ENCODE results near the gene DDX5.
"Not testable (repeated sequence)": the region's sequence is repeated elsewhere in the genome, so short reads cannot be mapped to it uniquely, and the experiment has no call there.

DDX5 gene

GRCh38 chr17:64500862-64501765 lies 5.0 kb downstream of the DDX5 start:
- H3K9ac ChIP-seq (ENCODE audit: low read length): peak overlapping the region; percentile 100
- H3K4me1 ChIP-seq (ENCODE audit: control insufficient read depth, insufficient read depth, low read length): peaks cover 71% of the 10 kb centered on the region
- peaks cover 75% of the 10 kb centered on the region for H3K36me3 ChIP-seq (ENCODE audit: control insufficient read depth, insufficient read depth, low read length, severe bottlenecking)
- H3K9me3 ChIP-seq (ENCODE audit: control insufficient read depth, low read length): no peaks in the 10 kb centered on the region
- no peaks in the 10 kb centered on the region for H3K27me3 ChIP-seq (replicated peaks; ENCODE audit: control insufficient read depth, insufficient read depth, low read length)
- no peak overlapping the region for H3K4me3 ChIP-seq (ENCODE audit: low read length)
- DNase-seq (ENCODE audit: low read depth): peak; percentile 16

GRCh38 chr17:64500487-64500859 lies 5.6 kb downstream of the DDX5 start:
- Histone ChIP-seq H3K27me3 (replicated peaks; ENCODE audit: control insufficient read depth, insufficient read depth, low read length) (no peaks in the 10 kb centered on the region), H3K9me3 (ENCODE audit: control insufficient read depth, low read length) (no peaks in the 10 kb centered on the region), H3K36me3 (ENCODE audit: control insufficient read depth, insufficient read depth, low read length, severe bottlenecking) (peaks cover 75% of the 10 kb centered on the region), H3K4me3 (ENCODE audit: low read length) (peak overlapping the region; percentile 7), H3K4me1 (ENCODE audit: control insufficient read depth, insufficient read depth, low read length) (peaks cover 71% of the 10 kb centered on the region), H3K9ac (ENCODE audit: low read length) (peak overlapping the region; percentile 100)
- DNase-seq (ENCODE audit: low read depth): no peak

GRCh38 chr17:64499805-64500486 lies 6.1 kb downstream of the DDX5 start:
- H3K4me3 ChIP-seq (ENCODE audit: low read length): peak overlapping the region; percentile 7
- DNase-seq (ENCODE audit: low read depth): peak; percentile 28
- H3K9ac ChIP-seq (ENCODE audit: low read length): peak overlapping the region; percentile 100
- no peaks in the 10 kb centered on the region for H3K27me3 ChIP-seq (replicated peaks; ENCODE audit: control insufficient read depth, insufficient read depth, low read length)
- peaks cover 75% of the 10 kb centered on the region for H3K4me1 ChIP-seq (ENCODE audit: control insufficient read depth, insufficient read depth, low read length)
- H3K36me3 ChIP-seq (ENCODE audit: control insufficient read depth, insufficient read depth, low read length, severe bottlenecking): peaks cover 75% of the 10 kb centered on the region
- H3K9me3 ChIP-seq (ENCODE audit: control insufficient read depth, low read length): no peaks in the 10 kb centered on the region

GRCh38 chr17:64498308-64499203 lies 7.5 kb downstream of the DDX5 start:
- H3K27me3 ChIP-seq (replicated peaks; ENCODE audit: control insufficient read depth, insufficient read depth, low read length): no peaks in the 10 kb centered on the region
- peak overlapping the region; percentile 30 for H3K4me3 ChIP-seq (ENCODE audit: low read length)
- peaks cover 62% of the 10 kb centered on the region for H3K36me3 ChIP-seq (ENCODE audit: control insufficient read depth, insufficient read depth, low read length, severe bottlenecking)
- peak overlapping the region; percentile 93 for H3K9ac ChIP-seq (ENCODE audit: low read length)
- peak; percentile 24 for DNase-seq (ENCODE audit: low read depth)
- H3K9me3 ChIP-seq (ENCODE audit: control insufficient read depth, low read length): no peaks in the 10 kb centered on the region
- peaks cover 80% of the 10 kb centered on the region for H3K4me1 ChIP-seq (ENCODE audit: control insufficient read depth, insufficient read depth, low read length)

- Histone ChIP-seq H3K4me3 (ENCODE audit: low read length) (peak overlapping the region; percentile 93), H3K27me3 (replicated peaks; ENCODE audit: control insufficient read depth, insufficient read depth, low read length) (no peaks in the 10 kb centered on the region), H3K4me1 (ENCODE audit: control insufficient read depth, insufficient read depth, low read length) (peaks cover 70% of the 10 kb centered on the region), H3K9ac (ENCODE audit: low read length) (peak overlapping the region; percentile 93), H3K9me3 (ENCODE audit: control insufficient read depth, low read length) (no peaks in the 10 kb centered on the region), H3K36me3 (ENCODE audit: control insufficient read depth, insufficient read depth, low read length, severe bottlenecking) (peaks cover 58% of the 10 kb centered on the region)
- no peak for DNase-seq (ENCODE audit: low read depth)
Observed at GRCh38 chr17:64497565-64498035, 8.5 kb downstream of the DDX5 start.

- Histone ChIP-seq H3K36me3 (ENCODE audit: control insufficient read depth, insufficient read depth, low read length, severe bottlenecking) (peaks cover 51% of the 10 kb centered on the region), H3K9ac (ENCODE audit: low read length) (peak within 1 kb of the TSS; percentile 93), H3K9me3 (ENCODE audit: control insufficient read depth, low read length) (no peaks in the 10 kb centered on the region), H3K27me3 (replicated peaks; ENCODE audit: control insufficient read depth, insufficient read depth, low read length) (no peaks in the 10 kb centered on the region), H3K4me3 (ENCODE audit: low read length) (peak within 1 kb of the TSS; percentile 93), H3K4me1 (ENCODE audit: control insufficient read depth, insufficient read depth, low read length) (peaks cover 64% of the 10 kb centered on the region)
- peak; percentile 97 for DNase-seq (ENCODE audit: low read depth)
Observed at GRCh38 chr17:64496786-64497564, 9.1 kb downstream of the DDX5 start, which contains the start of gene POLG2. Gene POLG2, minus strand, starts transcription at chr17:64497054. Its CDS starts 86 bp downstream, at chr17:64496968.

- peak overlapping the region; percentile 93 for H3K4me3 ChIP-seq (ENCODE audit: low read length)
- H3K36me3 ChIP-seq (ENCODE audit: control insufficient read depth, insufficient read depth, low read length, severe bottlenecking): peaks cover 45% of the 10 kb centered on the region
- H3K9ac ChIP-seq (ENCODE audit: low read length): peak overlapping the region; percentile 93
- no peaks in the 10 kb centered on the region for H3K27me3 ChIP-seq (replicated peaks; ENCODE audit: control insufficient read depth, insufficient read depth, low read length)
- H3K4me1 ChIP-seq (ENCODE audit: control insufficient read depth, insufficient read depth, low read length): peaks cover 58% of the 10 kb centered on the region
- peak; percentile 48 for DNase-seq (ENCODE audit: low read depth)
- H3K9me3 ChIP-seq (ENCODE audit: control insufficient read depth, low read length): no peaks in the 10 kb centered on the region
Observed at GRCh38 chr17:64496348-64496785, 9.7 kb downstream of the DDX5 start.

- H3K4me3 ChIP-seq (ENCODE audit: low read length): peak overlapping the region; percentile 93
Observed at GRCh38 chr17:64495300-64495699, 10.8 kb downstream of the DDX5 start.

GRCh38 chr17:64494121-64494520 lies 12.0 kb downstream of the DDX5 start:
- Histone ChIP-seq H3K9me3 (ENCODE audit: control insufficient read depth, low read length) (no peaks in the 10 kb centered on the region), H3K27me3 (replicated peaks; ENCODE audit: control insufficient read depth, insufficient read depth, low read length) (no peaks in the 10 kb centered on the region), H3K4me1 (ENCODE audit: control insufficient read depth, insufficient read depth, low read length) (peaks cover 36% of the 10 kb centered on the region), H3K9ac (ENCODE audit: low read length) (no peak overlapping the region), H3K4me3 (ENCODE audit: low read length) (no peak overlapping the region), H3K36me3 (ENCODE audit: control insufficient read depth, insufficient read depth, low read length, severe bottlenecking) (peaks cover 32% of the 10 kb centered on the region)
- DNase-seq (ENCODE audit: low read depth): peak; percentile 20

More at GRCh38 chr17:64495300-64495699, 10.8 kb downstream of the DDX5 start:
- H3K9ac ChIP-seq (ENCODE audit: low read length); H3K9me3 ChIP-seq (ENCODE audit: control insufficient read depth, low read length); H3K27me3 ChIP-seq (replicated peaks; ENCODE audit: control insufficient read depth, insufficient read depth, low read length); DNase-seq (ENCODE audit: low read depth): not testable (repeated sequence)
- Histone ChIP-seq H3K4me1 (ENCODE audit: control insufficient read depth, insufficient read depth, low read length) (peaks cover 47% of the 10 kb centered on the region), H3K36me3 (ENCODE audit: control insufficient read depth, insufficient read depth, low read length, severe bottlenecking) (peaks cover 40% of the 10 kb centered on the region)

GRCh38 chr17:64492481-64493109 lies 13.5 kb downstream of the DDX5 start:
- no peaks in the 10 kb centered on the region for H3K9me3 ChIP-seq (ENCODE audit: control insufficient read depth, low read length)
- no peaks in the 10 kb centered on the region for H3K27me3 ChIP-seq (replicated peaks; ENCODE audit: control insufficient read depth, insufficient read depth, low read length)
- H3K9ac ChIP-seq (ENCODE audit: low read length): no peak overlapping the region
- no peak overlapping the region for H3K4me3 ChIP-seq (ENCODE audit: low read length)
- H3K36me3 ChIP-seq (ENCODE audit: control insufficient read depth, insufficient read depth, low read length, severe bottlenecking): peaks cover 19% of the 10 kb centered on the region
- peaks cover 24% of the 10 kb centered on the region for H3K4me1 ChIP-seq (ENCODE audit: control insufficient read depth, insufficient read depth, low read length)
- DNase-seq (ENCODE audit: low read depth): peak; percentile 53
